SK-N-MC (cell line): Measurements from ENCODE around the gene PTPN7.

Experiments used
- EZH2 ChIP-seq: fragments of 200-600 bp; sonication (generic); IDR thresholded peaks from one replicate; pipeline ENCODE4 v1.6.1; 2017; ENCODE audit warnings: antibody characterized with exemption
- FOXP2 ChIP-seq: optimal IDR thresholded peaks from 2 replicates; pipeline ENCODE3; 2011; ENCODE audit warnings: mild to moderate bottlenecking, moderate library complexity; ENCODE audit not compliant: insufficient read depth; ENCODE audit errors: extremely low read length, control extremely low read depth
- POLR2AphosphoS5 ChIP-seq: IDR thresholded peaks from 2 replicates; pipeline ENCODE4 v1.6.1; 2012; ENCODE audit warnings: mild to moderate bottlenecking, low read depth, low read length, borderline replicate concordance

- TF ChIP-seq POLR2AphosphoS5 (no peak), EZH2 (no peak), FOXP2 (no peak)
These were observed at the start of gene PTPN7 for GRCh38 chr1:202160377-202160940.
